Measurements from ENCODE around the gene BSPRY.
"Not testable (repeated sequence)": the region's sequence is repeated elsewhere in the genome, so short reads cannot be mapped to it uniquely, and the experiment has no call there.

Gene BSPRY

DNA sequence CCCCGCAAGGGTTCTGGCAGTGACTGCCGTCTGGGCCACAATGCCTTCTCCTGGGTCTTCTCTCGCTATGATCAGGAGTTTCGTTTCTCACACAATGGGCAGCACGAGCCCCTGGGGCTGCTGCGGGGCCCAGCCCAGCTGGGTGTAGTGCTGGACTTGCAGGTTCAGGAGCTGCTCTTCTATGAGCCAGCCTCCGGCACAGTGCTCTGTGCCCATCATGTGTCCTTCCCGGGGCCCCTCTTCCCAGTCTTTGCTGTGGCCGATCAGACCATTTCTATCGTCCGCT, 20.5 kb downstream of the BSPRY start:
- DNase-seq (ENCODE audit: low read depth in 2 of 3, low spot score in 1 of 3): no peak

DNA sequence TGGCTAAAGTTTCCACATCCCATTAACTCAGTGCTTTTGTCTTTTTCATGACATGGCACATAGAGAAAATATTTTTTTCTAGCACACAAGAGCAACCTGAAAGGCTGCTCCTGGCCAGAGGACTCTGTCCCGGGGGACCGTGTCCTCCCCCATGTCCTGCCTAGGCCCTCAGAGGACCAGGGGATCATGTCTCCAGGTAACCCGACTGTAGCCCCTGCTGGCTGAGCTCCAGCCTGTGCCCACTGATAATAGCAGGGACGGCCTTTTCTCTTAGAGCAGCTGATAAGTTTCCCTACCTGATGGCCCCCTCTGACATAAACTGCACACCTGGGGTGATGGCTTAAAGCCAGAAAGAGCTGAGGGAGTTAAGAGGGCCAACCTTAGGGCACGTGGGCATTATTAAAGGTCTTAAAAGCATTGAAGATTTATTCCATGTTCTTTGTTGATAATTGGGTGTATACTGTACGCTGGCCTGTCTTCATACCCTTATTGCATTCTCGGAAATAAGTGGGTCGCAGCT, 21.5 kb downstream of the BSPRY start:
- DNase-seq (ENCODE audit: low read depth in 2 of 3, low spot score in 1 of 3): no peak

DNA sequence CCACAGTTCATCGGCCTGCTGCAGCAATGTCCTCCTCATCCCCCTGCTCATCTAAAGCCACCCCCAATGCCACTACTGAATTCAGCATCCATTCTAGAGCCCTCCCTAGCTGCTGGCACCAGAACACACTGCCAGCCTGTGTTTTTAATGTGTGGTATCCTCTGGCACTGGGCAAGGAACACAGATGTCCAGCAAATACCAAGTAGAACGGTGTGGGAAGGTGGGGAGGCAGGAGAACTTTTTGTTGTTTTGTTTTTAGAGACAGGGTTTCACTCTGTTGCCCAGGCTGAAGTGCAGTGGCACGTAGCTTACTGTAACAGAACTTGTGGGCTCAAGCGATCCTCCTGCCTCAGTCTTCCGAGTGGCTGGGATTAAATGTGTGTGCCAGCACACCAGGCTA, 22.7 kb downstream of the BSPRY start:
- DNase-seq (ENCODE audit: low read depth in 2 of 3, low spot score in 1 of 3): no peak

DNA sequence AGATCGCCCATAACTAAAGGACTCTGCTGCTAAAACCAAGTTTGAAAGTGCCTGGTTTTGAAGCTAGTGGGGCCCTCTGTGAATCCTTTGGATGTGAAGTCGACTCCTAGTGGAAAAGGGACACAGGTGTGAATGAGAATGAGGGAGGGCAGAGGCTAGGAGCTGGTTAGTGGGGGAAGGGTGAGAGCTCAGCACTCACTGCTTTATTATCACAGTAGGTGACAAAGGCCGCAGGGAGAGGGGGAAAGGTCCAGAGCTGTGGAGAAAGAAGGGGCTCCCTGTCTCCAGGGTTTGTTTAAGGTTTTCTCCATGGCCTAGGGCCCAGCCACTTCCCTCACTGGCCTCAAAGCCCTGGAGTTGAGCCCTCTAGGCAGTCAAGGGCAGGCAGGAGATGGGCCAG, 23.9 kb downstream of the BSPRY start:
- no peak for DNase-seq (ENCODE audit: low read depth in 2 of 3, low spot score in 1 of 3)

DNA sequence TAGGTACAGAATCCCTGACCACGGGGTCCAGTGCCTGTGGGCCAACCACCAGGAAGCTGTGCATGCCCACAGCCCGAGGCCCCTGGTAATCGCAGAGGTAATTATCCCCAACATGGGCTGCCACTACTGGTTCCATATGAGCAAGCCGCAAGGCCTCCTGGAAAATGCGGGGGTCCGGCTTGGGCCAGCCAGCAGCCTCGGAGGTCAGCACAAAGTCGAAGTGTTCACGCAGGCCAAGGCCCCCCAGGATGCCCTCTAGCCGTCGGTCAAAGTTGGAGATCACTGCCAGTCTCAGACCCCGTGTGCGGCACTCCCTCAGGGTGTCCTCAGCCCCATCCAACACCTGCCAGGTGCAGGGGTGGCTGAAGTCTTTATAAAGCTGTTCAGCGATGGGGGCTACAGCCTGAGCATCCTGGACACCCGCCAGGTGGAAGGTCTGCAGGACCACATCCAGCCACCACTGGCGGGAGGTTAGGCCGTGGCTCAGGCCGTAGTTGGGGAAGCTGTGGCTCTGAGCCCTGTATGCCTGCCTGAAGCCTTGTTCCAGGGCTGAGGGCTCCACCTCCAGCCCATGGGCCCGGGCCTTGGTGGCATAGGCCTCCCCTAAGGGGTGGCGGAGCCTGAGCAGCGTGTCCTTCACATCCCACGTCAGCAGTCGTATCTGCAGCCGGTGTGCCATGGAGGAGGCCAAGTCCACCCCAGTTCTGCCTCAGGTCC, 24.5 kb downstream of the BSPRY start:
- no peak for DNase-seq (ENCODE audit: low read depth in 2 of 3, low spot score in 1 of 3)

DNA sequence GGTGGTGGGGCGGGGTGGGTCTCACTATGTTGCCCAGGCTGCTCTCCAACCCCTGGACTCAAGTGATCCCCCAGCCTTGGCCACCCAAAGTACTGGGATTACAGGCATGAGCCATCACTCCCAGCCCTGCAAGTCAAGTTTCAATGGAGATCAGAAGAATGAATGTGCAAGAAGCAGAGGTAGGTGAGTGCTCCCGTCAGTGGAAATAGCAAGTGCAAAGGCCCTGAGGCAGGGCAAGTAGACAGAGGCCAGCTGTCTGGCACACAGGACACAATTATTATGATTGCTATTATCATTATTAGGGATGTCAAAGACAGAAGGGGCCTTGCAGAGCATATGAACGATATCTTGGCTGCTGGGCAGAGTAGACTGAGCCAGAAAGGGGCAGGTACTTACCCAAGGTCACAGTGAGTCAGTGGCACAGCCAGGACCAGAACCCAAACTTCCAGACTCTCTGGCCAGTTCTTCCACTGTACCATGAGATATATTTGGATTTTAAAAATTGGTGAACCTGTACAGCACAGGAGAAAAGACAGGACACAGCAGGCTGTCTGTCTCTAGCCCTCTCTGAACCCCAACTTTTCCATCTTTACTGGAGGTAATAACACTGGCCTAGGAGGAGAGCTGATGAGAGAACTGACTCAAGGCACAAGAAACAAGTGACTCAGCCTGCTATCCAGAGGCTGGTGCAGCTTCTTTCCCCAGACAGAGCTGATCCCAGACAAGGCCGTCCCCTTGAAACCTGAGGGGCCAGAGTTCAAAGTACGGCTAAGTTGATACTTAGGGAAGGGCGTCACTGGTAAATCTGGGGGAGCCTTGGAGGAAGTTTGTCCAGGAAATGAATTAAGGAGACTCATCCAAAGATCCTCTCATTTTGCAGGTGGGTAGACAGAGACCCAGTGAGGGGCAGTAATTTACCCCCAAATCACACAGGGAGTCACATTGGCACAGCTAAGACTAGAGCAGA, 26.0 kb downstream of the BSPRY start:
- no peak for DNase-seq (ENCODE audit: low read depth in 2 of 3, low spot score in 1 of 3)

DNA sequence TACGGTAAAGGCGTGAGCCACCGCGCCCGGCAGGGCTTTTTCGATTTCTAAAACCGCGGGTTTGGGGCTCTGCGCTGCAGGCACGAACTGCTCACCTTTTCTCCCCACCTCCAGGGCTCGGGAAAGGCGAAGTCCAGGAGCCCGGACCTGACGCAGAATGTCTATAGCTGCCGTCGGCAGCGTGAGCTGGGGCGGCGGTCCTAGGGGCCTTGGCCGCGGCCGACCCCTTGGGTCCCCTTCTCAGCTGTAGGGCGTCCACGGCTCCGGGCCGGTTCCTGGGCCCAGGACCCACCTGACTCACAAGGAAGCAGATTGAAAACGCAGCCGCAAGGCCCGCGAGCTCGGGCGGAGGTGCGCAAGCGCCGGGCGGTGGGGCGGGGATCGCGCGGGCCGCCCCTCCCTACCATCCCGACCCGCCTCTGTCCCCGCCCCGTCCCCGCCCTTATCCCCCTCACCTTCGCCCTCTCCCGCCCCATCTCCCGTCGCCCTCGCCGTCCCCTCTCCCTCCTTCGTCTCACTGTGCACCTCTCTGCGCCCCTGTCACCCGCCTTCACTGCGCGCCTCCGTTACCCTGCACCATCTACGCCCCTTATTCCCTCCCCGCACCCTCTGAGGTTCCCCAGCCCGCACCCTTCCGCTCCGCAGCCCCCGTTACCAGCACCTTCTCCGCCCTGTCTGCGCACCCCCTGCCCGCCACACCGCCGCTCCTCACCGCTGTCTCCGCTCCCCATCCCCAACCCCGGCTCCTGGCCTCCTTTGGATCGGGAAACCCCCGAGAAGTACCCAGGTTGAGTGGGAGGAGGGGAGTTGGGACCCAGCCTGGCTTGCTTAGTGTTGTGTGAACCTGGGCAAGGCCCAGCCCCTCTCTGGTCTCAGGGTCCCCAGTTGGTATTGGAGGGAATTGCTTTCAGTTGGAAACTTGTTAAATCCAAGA, 27.6 kb downstream of the BSPRY start, which contains the start of gene HDHD3:
Gene HDHD3 (minus strand): TSS at position 353 of the 934 bp plus-strand sequence. CDS start 2,632 bp downstream, outside the sequence.
- peak; percentile 62 to 69 (median 65) for DNase-seq (ENCODE audit: low read depth in 2 of 3, low spot score in 1 of 3)

DNA sequence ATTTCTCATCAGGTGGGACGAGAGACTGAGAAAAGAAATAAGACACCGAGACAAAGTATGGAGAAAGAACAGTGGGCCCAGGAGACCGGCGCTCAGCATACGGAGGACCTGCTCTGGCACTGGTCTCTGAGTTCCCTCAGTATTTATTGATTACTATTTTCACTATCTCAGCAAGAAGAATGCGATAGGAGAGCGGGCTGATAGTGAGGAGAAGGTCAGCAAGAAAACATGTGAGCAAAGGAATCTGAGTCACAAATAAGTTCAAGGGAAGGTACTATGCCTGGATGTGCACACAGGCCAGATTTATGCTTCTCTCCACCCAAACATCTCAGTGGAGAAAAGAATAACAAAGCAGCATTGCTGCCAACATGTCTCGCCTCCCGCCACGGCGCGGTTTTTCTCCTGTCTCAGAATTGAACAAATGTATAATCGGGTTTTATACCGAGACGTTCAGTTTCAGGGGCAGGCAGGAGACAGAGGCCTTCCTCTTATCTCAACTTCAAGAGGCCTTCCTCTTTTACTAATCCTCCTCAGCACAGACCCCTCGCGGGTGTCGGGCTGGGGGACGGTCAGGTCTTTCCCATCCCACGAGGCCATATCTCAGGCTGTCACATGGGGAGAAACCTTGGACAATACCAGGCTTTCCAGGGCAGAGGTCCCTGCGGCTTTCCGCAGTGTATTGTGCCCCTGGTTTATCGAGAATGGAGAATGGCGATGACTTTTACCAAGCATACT, 29.9 kb downstream of the BSPRY start:
- not testable (repeated sequence) for DNase-seq (ENCODE audit: low read depth in 2 of 3, low spot score in 1 of 3)

DNA sequence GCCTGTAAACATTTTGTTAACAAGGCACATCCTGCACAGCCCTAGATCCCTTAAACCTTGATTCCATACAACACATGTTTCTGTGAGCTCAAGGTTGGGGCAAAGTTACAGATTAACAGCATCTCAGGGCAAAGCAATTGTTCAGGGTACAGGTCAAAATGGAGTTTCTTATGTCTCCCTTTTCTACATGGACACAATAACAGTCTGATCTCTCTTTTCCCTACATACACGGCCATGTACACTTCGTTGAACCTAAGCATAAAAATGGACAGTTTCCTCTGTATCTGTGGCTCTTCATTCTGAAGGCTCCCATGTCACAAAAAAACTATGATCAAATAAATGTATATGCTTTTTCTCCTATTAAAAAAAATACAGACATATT, 30.5 kb downstream of the BSPRY start:
- not testable (repeated sequence) for DNase-seq (ENCODE audit: low read depth in 2 of 3, low spot score in 1 of 3)

DNA sequence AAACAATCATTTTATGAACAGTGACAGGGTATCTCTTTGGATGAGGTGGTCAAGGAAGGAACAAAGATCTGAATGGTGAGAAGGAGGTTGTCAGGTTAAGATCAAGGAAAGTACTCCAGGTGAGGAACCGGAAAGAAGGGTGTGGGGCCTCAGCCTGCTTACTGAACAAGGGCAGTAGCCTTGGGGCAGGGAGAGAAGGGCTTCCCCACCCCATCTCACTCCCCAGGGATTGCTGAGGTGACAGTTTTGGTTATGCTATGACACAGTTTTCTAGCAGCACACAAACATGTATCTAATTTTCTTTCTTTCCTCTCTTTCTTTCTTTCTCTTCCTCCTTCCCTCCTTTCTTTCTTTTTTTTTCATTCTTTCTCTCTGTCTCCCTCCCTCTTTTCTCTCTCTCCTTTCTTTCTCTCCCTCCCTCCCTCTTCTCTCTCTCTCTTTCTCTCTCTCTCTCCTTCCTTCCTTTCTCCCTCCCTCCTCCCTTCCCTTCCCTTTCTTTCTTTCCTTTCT, 31.6 kb downstream of the BSPRY start:
- DNase-seq (ENCODE audit: low read depth in 2 of 3, low spot score in 1 of 3): no peak

DNA sequence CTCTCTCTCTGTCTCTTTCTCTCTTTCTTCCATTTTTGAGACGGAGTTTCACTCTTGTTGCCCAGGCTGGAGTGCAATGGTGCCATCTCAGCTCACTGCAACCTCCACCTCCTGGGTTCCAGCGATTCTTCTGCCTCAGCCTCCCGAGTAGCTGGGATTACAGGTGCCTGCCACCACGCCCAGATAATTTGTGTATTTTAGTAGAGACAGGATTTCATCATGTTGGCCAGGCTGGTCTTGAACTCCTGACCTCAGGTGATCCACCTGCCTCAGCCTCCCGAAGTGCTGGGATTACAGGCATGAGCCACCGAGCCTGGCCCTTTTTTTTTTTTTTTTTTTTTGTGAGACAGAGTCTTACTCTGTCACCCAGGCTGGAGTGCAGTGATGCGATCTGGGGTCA, 32.1 kb downstream of the BSPRY start:
- not testable (repeated sequence) for DNase-seq (ENCODE audit: low read depth in 2 of 3, low spot score in 1 of 3)

DNA sequence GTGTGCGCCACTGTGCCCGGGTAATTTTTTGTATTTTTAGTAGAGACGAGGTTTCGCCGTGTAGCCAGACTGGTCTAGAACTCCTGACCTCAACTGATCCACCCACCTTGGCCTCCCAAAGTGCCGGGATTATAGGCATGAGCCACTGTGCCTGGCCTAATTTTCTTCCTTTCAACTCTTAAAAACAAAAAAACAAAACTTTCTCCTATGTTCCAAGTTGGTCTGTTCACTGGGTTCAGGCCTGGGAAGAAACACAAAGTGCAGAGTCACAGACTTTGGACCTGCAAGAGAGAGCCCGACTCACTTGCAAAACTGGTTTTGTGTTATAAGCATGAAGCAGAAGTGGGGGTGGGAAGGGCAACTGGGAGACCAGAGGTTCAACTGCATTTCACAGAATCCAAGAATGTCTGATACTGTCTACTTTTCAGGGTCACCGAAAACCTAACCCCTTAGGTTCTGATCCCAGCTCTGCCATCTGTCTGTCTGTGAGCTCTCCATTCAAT, 32.6 kb downstream of the BSPRY start:
- no peak for DNase-seq (ENCODE audit: low read depth in 2 of 3, low spot score in 1 of 3)

DNA sequence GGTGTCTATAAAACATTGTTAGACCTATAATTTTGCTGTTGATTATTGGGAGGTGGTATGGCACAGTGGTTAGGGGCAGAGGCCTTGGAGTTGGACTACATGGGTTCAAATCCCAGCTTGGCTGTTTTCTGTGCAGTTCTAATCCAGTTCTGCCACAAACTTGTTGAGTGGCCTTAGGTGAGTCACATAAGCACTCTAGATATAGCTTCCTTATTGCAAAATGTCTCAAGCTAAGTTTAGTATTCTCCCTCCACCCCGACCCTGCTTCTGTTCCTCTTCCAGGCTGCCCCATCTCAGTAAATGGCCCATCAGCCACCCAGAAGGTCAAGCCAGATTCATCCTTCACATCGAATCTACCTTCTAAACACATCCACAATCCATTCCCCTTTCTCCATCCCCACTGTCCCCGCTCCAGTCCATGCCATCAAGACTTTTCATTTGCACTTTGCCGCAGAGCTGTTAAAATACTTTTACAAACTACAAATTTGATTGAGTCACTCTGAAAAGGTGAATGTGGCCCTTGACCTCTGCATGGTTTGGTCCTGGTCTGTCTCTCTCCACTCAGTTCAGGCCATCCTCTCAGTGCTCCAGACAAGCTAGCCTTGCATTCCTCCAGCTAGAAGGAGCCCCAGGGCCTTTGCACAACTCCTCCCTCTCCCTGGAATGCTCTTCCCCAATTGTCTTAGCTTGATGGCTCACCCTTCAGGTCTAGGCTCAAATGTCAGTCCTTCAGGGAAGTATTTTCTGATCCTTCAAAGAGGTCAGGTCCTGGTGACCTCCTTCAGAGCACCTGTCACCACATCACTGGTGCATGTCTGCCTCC, 37.4 kb downstream of the BSPRY start:
- no peak for DNase-seq (ENCODE audit: low read depth in 2 of 3, low spot score in 1 of 3)

DNA sequence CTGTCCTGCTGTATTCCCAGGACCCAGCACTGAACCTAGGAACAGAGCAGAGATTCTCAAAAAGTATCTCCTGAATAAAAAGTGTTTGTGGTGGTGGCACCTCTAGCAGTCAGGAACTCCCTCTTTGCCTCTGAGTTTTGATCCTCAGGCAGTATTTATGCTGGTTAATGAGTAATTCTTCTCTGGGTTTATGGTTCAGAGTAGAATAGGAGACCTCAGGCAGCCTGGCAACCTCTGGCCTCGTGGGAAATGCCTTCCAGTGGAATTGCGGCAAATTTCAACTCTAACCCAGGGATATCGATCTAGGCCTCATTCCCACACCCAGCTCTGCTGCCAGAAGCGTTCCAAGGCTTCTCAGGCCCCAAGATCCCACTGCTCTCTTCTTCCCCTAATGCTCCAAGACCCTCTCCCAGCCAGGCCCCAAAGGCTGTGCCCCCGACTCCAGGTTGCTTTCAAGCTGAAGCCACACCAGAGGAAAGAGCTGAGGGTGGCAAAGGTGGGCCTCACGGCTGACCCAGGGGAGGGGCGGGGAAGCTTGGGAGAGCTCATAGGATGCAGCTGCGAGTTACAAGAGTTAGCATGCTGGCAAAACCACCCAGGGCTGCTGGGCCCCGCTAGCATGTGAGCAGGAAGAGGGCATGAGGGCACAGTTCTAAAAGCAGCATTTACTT, 38.4 kb downstream of the BSPRY start:
- DNase-seq (ENCODE audit: low read depth in 2 of 3, low spot score in 1 of 3): no peak

DNA sequence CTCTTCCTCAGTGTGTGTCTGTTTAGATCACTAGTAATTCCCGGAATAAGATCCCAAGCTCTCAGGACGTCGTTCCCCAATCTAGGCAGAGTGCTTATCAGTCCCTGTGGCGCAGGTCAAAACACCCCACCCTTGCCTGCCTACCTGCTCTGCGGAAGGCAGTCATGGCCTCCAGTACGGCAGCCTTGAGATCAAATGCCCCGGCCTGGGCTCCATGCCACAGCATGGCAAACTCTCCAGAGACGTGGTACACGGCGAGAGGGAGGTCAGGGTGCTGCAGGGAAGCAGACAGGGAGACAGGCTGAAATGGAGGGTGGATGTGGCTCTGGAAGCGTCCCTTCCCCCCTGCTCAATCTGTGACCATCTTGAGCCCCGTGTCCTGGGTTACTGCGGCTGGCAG, 39.5 kb downstream of the BSPRY start:
- no peak for DNase-seq (ENCODE audit: low read depth in 2 of 3, low spot score in 1 of 3)

DNA sequence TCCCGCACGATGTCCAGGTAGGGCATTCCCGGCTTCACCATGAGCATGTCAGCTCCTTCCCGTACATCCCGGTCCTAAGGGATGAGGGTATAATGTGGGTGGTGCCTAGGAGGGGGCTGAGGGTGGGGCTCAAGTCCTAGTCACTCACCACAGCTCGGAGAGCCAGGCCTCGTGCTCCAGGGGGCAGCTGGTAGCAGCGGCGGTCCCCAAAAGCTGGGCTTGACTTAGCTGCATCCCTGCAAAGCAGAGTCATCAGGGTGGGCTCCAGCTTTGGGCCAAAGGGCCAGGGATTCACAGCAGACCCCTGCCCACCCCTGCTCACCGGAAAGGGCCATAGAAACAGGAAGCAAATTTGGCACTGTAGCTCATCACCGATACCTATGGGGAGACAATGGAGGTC, 40.1 kb downstream of the BSPRY start:
- no peak for DNase-seq (ENCODE audit: low read depth in 2 of 3, low spot score in 1 of 3)

DNA sequence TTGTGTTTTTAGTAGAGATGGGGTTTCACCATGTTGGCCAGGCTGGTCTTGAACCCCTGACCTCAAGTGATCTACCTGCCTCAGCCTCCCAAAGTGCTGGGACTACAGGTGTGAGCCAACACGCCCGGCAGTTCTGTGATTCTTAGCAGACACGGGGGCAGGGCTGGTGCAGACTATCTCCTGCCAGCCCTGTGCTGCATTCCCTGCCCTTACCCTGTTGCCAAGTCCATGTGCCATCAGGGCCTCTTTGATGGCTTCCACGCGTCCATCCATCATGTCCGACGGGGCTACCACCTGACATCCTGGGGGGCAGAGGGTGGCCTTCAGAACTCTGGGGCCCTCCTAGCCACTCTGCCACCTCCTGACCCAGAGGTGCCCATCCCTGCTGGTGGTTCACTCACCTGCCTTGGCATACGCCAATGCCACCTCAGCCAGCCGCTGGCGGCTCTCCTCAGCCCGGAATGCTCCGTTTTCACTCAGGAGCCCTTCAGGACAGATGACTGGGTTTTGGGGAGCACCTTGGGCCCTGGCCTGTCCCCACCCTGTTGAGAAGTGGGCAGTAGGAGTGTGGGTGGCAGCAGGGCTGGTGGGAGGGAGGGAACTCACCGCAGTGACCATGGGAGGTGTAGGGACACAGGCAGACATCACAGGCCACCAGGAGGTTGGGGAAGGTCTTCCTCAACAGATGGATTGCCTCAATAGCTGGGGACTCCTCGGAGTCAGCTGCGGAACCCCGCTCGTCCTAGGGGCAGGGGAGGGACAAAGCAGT, 41.0 kb downstream of the BSPRY start:
- DNase-seq (ENCODE audit: low read depth in 2 of 3, low spot score in 1 of 3): no peak

DNA sequence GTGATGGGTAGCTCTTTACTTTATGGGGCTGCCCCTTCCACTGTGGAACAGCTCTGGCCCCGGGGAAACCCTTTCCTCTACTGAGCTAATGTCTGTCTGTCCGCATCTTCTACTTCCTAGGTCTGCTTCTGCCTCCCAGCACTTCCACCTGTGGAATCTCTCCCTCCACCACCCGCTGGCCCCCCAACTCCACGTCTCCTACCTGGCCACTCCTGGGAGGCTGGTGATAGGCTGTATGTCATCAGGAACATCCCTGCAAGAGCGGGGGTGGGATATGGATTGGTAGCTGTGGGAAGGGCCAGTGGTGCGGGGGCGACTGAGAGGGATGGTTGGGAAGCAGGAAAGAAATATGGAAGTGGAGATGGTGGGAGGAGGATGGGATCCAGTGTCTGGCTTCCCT, 42.6 kb downstream of the BSPRY start:
- DNase-seq (ENCODE audit: low read depth in 2 of 3, low spot score in 1 of 3): no peak

Data from stimulated activated CD4-positive, alpha-beta T cell treated with anti-CD3 and anti-CD28 coated beads, Interleukin-12 subunit alpha, Interleukin-12 subunit beta, amount 100 ng/mL, for 48 hours (primary cell).